HG02981 (cell line): ENCODE measurements around the gene CHMP6.

Experiments used
- ATAC-seq: cut with Tn5 transposase; IDR thresholded peaks from one replicate; pipeline ENCODE4 v1.9.1; 2021; ENCODE audit warnings: mild to moderate bottlenecking, moderate library complexity; ENCODE audit not compliant: unreplicated experiment

CHMP6 gene

DNA sequence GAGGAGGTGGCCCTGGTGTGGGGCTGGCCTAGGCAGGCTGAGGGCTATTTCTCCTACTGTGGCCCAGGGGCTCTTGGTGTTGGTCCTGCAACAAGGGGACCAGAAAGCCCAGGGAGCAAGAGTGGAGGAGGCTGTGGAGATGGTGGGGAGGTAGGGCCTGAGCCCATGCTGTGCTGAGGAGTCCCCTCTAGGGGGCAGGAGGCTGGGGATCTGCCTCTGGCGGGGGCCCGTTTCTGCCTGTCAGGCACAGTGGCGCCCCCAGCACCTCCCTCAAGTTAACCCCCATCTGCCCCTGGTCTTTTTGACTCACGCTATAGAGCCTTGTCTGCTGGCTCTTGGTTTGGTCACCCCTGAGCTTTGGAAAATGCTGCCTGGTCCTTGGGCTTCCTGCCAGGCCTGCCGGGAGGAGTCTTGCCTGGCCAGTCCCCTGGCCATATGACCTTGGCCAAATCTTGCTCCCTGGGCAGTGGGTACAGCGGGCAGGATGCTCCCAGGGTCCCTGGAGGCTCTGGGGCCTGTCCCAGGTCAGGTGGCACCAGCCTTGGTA is 49.2 kb downstream of the CHMP6 start:
- no peak for ATAC-seq

DNA sequence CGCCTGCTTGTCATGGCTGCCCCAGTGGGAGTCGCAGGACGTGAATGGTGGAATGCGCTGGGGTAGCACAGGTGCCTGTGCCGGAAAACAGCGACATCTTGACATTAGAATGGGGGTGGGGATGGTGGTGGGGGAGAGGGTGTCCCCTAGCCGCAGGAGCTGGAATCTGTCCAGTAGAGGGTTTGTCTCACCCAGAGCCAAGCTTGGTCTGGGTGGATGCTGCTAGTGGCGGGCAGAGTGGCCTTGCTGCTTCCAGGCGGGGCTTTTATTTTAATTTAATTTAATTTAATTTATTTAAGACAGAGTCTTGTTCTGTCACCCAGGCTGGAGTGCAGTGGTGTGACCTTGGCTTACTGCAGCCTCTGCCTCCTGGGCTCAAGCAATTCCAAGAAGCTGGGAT is 51.0 kb downstream of the CHMP6 start:
- no peak for ATAC-seq

DNA sequence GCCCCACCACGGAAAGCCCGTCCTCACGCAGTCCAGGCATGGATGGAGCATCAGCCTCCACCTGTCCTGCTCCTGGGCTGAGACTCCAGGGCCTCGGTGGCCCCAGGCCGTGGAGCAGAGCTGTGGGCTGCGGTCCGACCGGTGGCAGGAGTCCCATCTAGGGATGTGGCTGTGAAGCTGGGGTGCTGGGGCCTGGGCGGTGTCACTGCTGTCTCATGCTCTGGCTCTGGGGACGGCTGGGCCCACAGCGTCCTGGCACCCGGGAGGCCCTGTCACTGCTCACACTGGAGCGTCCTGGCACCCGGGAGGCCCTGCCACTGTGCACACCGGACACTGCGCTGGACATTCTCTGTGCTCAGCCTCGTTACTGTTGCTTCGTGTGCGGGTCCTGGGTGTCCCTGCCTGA is 51.7 kb downstream of the CHMP6 start:
- no peak for ATAC-seq

DNA sequence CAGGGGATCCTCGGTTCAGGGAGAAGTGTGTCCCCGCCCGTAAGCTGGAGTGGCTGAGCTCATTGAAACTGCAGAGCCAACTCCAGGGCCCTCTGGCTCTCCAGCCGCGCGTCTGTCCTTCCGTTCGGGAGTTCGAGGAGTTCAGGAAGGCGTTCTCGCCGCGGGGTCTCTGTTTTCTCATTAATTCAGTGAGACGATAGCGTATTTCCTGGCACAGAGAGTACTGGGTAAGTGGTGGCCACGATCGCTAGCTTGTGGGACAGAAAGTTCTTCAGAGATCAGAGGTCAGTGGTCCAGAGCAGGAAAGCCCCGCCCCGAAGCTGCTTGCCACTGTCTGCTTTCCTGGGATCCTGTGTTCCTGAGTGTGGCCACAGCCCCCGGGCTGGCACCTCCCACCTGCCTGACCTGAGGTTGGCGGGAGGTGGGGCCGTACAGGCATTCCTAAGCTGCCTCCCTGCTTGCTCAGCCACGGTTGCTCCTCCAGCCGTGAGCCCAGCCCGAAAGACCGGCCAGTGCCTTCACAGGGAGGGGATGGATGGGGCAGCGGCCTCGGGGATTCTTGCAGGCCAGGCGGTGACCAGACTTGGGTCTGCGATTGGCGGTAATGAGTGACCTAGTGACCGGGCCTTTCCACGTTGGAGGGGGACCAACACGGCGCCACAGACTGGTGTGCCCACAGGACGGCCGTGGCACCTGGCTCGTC is 52.2 kb downstream of the CHMP6 start:
- no peak for ATAC-seq

DNA sequence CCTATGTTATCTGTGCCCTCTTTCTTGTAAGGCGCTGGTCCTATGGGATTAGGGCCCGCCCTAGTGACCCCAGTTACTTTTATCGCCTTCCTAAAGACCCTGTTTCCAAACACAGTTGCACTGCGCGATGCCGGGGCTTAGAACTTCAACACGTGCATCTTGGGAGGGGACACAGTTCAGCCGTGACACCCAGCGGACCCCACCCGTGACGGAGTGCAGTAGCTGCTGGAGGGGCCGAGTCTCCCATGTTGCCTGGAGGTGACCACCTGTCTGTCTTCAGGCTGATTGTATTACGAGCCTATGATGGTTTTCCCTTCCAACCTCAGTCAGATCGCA is 52.8 kb downstream of the CHMP6 start:
- no peak for ATAC-seq

DNA sequence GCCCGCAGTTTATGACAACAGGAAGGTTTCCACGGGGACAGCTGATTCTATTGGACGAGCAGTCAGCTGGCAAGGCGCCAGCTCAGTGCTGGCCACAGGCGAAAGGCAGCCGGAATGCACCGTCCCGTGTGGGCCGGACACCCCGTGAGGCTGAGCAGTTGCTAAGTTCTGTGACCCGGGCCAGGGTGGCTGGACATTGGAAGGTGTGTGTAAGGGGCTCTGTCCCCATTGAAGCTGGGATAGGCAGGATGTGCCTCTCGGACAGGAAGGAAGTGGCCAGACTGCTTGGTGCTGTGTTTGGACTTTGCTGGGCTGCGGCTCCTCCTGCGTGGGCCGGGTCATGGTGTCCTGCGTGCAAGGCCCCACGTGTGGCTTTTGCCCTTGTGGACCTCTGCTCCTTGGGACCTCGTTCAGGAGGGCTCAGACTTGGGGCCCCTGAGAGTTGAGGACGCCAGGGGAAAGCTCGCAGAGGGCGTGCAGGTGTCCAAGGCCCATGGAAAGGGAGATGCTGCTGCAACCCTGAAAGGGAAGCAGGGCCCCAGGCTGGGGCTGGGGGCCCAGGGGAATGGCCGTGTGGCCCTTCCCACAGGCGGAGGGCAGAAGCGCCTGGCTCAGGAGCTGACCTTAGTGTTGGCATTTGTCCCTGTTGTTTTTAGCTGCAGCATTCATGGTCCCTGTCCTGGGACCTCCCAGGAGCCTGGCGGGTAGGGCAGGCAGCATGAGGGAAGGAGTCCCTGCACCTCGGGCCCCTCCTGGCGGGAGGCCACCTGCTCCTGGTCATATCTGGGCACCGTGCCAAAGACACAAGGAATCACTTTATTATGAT is 53.3 kb downstream of the CHMP6 start:
- ATAC-seq: no peak

DNA sequence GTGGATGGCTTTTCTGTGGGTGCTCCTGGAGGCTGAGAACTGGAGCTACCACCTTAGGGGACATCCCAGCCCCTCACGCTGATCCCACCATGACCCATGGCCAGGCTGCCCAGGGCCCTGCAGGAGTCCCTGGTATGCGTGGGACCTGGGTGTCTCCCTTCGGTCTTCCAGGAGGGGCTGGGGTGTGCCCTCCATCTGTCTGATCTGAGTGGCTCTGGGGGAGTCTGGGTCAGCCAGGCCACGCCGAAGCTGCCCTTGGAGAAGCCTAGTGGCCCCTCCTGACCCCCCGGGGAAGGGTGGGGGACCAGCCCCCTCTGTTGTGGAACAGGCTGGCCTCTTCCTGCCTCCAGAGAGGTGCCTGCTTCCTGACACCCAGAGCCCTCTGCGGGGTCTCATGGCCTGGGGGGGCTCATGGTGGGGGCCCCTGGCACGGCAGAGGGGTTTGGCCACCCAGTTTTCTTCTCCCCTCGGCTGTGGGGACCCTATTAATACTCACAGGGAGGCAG is 54.0 kb downstream of the CHMP6 start:
- ATAC-seq: no peak

DNA sequence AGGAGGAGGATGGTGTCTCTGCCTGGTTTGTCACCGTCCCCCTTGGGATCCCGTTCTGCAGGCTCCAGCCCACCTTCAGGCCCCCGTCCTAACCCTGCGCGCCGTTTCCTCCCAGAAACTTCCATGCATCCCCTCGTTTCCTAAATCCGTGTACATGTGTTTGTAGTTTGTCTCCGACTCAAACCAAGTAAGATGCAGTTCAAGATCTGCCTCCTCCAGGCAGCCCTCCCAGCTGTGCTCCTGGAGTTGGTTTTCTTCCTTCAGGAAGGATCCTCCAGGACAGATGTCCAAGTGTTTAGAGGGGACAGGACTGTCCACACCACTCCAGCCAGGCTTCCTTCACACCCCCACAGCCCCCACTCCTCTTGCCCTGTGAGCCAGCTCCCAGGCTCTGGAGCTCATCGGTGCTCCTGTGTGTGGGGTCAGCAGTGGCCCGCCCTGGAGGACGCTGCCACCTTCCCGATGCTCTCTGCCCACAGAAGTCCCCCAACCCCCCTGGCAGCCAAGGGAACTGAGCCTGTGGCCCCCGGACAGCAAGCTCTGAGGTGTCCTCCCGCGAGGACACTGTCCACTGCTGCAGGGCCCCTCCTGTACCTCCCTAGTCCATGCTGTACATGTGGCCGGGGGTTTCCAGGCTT is 54.6 kb downstream of the CHMP6 start:
- ATAC-seq: no peak

DNA sequence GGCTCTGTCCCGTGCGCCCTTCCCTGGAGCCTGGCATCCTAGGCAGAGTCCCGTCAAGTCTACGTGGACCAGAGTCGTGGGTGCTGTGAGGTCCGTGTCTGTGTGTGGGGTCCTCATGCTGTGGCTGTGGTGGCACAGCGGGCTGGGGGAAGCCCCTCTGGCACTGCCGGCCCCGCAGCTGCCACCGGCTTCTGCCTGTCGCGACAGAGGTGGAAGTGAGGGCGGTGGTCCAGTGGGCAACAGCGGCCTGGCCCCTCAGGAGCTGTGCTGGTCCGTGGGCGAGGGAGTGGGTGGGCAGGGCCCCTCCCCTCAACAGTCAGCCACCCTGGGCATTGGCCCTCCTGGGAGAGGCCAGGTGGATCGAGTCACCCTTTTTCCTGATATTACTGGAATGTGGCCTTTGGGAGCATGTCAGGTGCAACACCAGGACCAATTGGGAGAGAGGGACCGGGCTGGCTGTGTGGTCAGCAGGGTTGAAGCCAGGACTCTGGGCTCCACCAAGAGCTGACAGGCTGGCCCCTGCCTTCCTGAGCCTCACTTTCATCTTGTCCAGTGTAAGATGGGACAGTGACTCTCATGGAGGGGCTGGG is 55.2 kb downstream of the CHMP6 start:
- ATAC-seq: no peak

DNA sequence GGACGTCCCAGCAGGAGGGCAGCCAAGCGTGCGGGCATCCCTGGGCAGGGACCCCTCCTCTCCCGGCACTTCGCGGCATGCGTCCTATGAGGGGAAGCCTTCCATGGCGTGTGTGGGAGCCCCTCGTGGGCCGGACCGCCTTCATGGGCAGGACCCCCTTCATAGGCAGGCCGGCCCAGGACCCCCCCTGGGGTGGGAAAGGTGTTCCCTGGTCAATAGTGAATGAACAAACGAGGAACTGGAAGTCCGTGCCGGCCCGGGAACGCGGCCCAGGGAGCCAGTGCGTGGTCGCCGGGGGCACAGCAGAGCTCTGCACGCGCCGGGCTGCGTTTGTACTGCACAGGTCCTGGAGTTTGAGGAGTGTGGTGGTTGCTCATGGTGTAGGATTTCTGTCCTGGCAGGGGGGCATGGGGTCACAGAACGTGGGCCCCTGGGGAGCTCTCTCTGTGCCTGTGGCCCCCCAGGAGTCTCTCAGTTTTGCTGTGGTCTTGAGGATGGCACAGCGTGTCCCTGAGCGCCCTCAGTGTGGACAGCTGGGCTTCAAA is 57.3 kb downstream of the CHMP6 start:
- no peak for ATAC-seq

DNA sequence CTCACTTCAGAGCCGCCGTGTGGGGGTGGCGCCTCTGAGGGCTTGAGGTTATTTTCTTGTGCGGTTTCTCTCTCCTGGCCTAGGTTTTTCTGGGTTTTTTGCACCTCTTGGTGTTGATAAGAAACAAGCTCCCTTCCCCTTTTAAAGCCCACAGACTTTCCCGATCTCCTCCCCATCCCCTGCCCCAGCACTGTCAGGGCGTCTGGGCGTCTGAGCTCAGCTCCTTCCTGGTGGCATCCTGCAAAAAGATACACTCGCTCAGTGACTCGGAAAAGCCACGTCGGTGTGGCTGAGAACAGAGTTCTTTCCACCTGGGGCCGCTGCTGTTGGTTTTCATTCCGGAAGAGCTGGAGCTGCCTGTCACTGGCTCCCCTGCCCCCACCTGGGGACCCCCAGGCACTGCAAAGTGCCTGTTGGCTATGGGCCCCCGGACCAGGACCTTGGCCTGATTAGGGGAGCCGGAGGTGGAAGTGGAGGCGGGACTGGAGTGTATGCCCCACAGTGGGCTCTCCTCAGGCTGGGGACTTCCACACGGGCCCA is 57.8 kb downstream of the CHMP6 start:
- no peak for ATAC-seq
